ENCODE measurements around the gene AEN.

AEN gene

GRCh38 chr15:88678755-88679154 is 57.6 kb downstream of the AEN start:
- no peak for DNase-seq (ENCODE audit: low read depth)

GRCh38 chr15:88680241-88681001 is 59.3 kb downstream of the AEN start:
- DNase-seq (ENCODE audit: low read depth) = no peak

- no peak for DNase-seq (ENCODE audit: low read depth)
These were observed 60.6 kb downstream of the AEN start for GRCh38 chr15:88681610-88682221.

Measured in T follicular helper cell (primary cell).